HG03571 (cell line): ENCODE data around the gene UBE2Q1.

Source experiments
- ATAC-seq: cut with Tn5 transposase; IDR thresholded peaks from one replicate; pipeline ENCODE4 v1.9.1; 2021; ENCODE audit not compliant: unreplicated experiment

The UBE2Q1 gene

GRCh38 chr1:154577346-154578057, 19.0 kb upstream of the UBE2Q1 start:
- no peak for ATAC-seq

DNA sequence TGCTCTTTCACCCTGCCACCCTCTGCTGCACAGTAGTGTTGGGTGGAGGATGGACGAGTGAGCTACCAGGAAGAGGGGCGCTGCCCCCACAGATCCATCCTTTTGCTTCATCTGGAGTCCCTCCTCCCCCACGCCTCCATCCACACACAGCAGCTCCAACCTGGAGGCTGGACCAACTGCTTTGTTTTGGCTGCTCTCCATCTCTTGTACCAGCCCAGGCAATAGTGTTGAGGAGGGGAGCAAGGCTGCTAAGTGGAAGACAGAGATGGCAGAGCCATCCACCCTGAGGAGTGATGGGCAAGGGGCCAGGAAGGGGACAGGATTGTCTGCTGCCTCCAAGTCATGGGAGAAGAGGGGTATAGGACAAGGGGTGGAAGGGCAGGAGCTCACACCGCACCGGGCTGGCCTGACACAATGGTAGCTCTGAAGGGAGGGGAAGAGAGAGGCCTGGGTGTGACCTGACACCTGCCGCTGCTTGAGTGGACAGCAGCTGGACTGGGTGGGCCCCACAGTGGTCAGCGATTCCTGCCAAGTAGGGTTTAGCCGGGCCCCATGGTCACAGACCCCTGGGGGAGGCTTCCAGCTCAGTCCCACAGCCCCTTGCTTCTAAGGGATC, 17.6 kb upstream of the UBE2Q1 start:
- no peak for ATAC-seq

- ATAC-seq: no peak
Measured at GRCh38 chr1:154575147-154575927, 16.9 kb upstream of the UBE2Q1 start.

DNA sequence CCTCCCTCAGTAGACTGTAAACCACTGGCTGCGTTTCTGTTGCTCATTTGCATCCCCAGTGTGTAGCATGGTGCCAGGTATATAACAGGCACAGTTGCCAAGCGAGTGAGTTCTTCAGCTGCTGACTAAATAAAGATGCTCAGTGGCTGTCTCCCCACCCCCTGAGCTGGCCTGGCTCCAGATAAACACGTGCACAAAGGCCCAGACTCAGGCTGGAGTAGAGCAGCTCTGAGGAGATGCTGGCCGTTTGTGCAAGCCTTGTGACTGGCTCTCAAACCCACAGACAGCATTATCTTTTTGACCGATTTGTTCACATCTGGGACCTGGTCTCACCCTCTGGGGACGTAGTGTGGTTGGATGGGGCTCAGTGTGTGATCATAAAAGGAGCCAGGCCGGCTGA, 16.3 kb upstream of the UBE2Q1 start:
- ATAC-seq: no peak

DNA sequence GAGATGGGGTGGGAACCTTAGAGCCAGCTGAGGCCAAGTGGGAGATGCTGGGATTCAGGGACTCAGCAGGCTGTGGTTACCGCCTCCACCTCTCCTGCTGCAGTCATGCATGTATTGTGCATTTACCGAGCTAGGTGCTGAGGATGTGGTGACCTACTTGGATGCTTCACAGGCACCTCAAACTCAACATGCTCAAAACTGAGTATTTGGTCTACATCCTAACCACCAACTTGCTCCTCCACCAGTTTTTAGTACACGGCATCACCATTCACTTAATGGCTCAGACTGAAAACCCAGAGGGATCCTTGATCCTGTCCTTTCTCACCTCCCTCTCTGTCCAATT, 14.7 kb upstream of the UBE2Q1 start:
- no peak for ATAC-seq

DNA sequence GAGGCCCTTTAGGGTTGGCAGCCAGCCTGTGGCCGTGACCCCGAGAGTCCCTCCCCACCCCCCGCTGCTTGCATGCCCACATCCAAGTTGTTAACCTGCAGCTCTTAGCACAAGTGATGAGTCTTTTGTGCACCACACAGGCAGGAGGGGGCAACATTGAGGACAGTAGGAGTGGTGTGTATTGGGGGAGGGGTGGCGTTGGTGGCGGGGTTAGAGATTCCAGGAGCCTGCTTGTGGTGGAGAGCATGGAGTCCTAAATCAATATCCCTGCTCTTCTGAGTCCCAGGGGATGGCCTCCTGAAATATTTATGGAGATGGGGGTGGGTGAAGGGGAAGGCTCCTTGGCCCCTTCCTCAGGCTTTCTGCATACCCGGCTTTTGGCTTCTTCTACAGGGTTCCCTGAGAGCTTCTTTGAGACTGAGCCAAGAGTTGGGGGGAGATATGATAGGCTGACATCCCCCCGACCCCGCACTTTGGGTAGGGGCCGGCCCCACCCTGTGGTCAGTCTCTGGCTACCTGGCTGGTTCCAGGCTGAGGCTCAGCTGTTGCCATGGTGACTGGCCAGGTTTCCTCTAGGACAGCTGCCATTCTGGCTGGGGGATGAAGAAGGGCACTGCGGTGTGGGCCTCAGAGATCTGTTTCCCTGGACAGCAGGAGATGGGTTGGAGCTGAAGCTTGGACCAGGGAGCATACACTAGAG, 14.2 kb upstream of the UBE2Q1 start:
- no peak for ATAC-seq

- ATAC-seq: no peak
Measured at GRCh38 chr1:154571964-154572288, 13.5 kb upstream of the UBE2Q1 start.

DNA sequence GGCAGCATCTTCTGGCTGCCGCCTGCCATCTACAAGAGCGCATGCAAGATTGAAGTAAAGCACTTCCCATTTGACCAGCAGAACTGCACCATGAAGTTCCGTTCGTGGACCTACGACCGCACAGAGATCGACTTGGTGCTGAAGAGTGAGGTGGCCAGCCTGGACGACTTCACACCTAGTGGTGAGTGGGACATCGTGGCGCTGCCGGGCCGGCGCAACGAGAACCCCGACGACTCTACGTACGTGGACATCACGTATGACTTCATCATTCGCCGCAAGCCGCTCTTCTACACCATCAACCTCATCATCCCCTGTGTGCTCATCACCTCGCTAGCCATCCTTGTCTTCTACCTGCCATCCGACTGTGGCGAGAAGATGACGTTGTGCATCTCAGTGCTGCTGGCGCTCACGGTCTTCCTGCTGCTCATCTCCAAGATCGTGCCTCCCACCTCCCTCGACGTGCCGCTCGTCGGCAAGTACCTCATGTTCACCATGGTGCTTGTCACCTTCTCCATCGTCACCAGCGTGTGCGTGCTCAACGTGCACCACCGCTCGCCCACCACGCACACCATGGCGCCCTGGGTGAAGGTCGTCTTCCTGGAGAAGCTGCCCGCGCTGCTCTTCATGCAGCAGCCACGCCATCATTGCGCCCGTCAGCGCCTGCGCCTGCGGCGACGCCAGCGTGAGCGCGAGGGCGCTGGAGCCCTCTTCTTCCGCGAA, 12.9 kb upstream of the UBE2Q1 start:
- ATAC-seq: no peak

- ATAC-seq: no peak
Measured at GRCh38 chr1:154568157-154568815, 9.8 kb upstream of the UBE2Q1 start.

DNA sequence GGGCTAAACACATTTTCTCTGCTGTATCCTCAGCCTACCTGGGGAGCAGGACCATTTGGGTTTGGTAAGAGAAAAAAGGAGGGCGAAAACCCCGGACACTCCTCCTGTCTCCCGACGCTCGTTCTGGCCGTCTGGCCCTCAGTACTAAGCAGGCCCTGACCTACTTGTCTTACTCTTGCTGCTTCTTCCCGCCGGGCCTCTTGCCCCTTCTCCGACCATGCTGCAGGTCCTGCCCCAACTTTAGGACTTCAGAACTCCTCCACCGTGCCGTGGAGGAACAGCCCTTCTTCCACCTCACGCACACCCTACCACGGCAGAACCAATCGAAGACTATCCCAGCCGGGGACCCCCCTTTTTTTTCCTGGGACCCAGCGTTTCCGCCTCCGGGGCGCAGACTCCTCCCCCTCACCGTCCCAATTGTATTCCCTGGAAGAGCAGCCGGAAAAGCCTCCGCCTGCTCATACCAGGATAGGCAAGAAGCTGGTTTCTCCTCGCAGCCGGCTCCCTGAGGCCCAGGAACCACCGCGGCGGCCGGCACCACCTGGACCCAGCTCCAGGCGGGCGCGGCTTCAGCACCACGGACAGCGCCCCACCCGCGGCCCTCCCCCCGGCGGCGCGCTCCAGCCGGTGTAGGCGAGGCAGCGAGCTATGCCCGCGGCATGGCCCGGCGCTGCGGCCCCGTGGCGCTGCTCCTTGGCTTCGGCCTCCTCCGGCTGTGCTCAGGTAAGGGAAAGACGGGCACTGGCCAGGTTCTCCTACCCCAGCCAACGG, 9.1 kb upstream of the UBE2Q1 start, which contains the start of gene CHRNB2:
CHRNB2 (plus strand) TSS at position 393 of the 771 bp plus-strand sequence; CDS start at position 660, 267 bp downstream.
- no peak for ATAC-seq

GRCh38 chr1:154565876-154566275, 7.4 kb upstream of the UBE2Q1 start:
- ATAC-seq: no peak

GRCh38 chr1:154559466-154560044, 1.1 kb upstream of the UBE2Q1 start:
- peak; percentile 46 for ATAC-seq

GRCh38 chr1:154558720-154559465, 431 bp upstream of the UBE2Q1 start:
- ATAC-seq: peak; percentile 78

DNA sequence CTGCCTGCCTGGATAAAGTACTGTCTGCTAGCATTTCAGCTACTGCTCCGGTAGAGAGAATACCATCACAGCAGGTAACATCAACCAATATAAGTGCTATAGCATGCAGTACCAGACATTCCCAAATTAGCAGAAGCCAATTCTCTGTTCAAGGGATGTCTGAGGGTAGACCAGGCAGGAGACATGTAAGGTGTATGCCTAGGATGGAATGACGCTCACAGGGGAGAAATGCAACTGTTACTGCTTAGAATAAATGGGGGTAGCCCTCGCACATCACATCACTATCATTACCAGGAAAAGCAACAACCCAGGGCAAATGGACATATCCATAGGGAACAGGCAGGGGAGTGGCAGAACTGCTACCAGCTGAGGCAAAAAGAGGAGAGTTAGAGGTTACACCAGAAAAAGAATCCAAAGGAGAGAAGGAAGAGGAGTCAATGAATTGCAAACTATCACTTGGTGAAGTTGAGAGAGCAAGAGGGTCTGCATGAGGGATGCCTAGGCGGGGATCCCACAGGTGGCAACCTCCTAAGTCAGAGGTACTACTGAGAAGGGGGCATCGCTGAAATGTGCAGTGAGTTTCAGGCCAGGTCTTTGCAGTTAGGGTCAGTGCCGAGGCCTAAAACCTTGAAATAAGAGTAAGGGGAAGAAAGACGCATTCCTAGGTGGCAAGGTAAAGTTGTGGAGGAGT, 1.1 kb downstream of the UBE2Q1 start:
- no peak for ATAC-seq

GRCh38 chr1:154556422-154556821, 2.0 kb downstream of the UBE2Q1 start:
- ATAC-seq: no peak

DNA sequence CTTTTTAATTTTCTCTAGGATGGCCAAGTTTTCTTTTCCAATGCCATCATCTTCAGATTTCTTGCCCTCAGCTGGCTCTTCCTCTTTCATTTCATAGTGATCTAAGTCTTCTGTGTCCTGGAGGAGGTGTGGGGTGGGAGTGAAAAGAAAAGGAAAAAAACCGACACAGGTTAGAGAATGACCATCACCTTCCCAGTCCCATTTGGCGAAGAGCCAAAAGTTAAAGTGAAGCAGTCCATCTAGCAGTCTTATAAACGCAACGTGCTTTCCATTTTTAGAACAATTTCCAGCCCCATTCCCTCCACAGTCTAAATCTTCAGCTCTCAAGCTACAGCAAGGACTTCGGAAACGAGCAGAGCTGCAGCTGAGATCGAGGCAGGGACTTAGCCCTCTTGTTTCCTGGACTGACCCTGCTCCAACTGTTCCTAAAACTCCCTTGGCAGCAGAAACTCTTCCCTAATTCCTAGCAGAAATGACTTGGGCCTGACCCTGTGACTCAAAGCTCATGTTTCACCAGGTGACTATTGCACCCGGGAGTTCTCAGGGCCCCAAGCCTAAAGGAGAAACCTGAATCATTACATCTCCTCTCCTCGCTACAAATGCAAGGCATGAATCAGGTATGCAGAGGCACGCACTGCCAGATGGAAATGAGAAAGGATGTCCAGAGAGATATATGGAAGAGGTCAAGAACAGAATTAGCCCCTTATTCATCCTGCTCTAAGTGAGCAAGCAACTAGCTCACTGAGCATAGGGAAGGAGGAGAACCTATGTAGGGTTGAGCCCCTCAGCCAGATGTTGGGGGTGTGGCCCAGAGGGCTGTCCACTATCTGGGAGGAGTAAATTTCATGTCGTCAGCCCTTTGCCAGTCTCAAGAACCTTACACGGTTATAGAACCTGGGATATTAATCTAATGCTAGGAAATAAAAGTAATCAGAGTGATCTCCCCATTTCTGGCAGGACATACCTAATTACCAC, 5.1 kb downstream of the UBE2Q1 start:
- no peak for ATAC-seq

GRCh38 chr1:154552036-154552435, 6.4 kb downstream of the UBE2Q1 start:
- ATAC-seq: no peak
